Testis (tissue), 2 donors: ENCODE results near the gene MIER3.

Experiments
- CTCF ChIP-seq, 3 experiments: fragments of 450-650 bp in 2 of 3; fragments of 200-600 bp in 1 of 3; sonication (generic) in 1 of 3; IDR thresholded peaks; one replicate each; pipeline ENCODE4 v1.5.1; 2016 to 2019; ENCODE audit warnings: antibody characterized with exemption in 3 of 3, mild to moderate bottlenecking in 2 of 3, moderate library complexity in 1 of 3
- POLR2A ChIP-seq: fragments of 450-650 bp; IDR thresholded peaks from one replicate; pipeline ENCODE4 v1.6.1; 2017; ENCODE audit warnings: antibody characterized with exemption, mild to moderate bottlenecking, moderate library complexity

DNA sequence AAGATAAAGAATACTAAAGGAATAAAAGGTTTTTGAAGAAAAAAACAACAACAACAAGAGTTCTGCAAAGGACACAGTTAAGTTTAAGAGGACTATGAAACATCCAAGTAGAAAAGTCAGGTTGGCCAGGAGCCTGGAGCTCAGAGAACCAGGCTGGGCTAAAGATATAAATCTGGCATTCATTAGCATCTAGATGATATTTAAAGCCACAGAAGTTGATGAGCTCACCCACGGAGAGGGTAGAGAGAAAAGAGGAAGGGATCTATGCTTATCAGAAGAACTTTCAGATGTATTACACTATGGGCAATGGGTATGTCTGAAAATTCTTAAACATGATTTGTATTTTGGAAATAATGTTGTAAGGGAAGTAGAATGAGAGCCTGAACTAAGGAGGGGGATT lies 9.9 kb downstream of the MIER3 start:
- no peak for TF ChIP-seq CTCF (IDR thresholded peaks at IDR 0.05)
- TF ChIP-seq POLR2A: no peak
